ENCODE data around the gene DNAH12.
"Not testable (repeated sequence)": the region's sequence is repeated elsewhere in the genome, so short reads cannot be mapped to it uniquely, and the experiment has no call there.

DNAH12 gene

DNA sequence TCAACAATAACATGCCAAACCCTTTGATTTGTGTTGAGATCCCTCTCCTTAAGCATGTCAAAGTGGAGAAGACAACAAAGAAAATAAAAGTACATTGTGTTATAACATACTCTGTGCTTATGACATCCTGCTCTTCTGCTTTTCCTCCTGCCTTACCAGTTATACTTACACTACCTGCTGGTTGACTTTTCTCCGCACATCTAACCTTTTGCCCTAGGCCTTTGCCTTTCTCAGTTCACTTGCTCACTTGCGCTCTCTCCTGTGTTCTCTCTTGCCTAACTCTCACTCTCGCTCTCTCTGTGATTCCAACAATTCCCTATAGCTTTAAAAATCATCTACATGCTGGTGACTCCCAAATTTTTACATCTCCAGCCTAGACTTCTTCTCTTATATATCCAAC, 5.7 kb downstream of the DNAH12 start:
- no peak for DNase-seq

DNA sequence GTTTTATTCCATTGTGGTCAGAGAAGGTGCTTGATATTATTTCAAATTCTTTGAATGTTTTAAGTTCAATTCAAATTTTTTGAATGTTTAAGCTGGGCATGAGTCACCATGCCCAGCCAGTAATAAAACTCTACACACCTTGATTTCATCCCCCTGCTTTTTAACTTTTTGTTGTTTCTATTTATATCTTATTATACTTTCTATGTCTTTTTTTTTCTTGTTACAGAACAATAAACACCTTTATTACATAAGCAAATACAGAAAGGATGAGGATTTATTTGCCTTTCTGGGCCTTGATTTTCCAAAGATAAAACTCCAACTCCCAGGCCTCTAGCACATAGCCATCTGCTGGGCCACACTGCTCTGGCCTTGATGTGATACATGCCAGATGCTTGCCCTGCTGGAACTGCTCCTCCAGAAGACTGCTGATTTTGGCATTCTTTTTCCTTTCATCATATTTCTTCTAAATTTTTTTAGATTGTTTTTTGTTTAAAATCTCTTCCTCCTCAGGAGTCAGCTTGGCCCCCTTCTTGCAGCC, 14.0 kb downstream of the DNAH12 start:
- DNase-seq, result no peak

DNA sequence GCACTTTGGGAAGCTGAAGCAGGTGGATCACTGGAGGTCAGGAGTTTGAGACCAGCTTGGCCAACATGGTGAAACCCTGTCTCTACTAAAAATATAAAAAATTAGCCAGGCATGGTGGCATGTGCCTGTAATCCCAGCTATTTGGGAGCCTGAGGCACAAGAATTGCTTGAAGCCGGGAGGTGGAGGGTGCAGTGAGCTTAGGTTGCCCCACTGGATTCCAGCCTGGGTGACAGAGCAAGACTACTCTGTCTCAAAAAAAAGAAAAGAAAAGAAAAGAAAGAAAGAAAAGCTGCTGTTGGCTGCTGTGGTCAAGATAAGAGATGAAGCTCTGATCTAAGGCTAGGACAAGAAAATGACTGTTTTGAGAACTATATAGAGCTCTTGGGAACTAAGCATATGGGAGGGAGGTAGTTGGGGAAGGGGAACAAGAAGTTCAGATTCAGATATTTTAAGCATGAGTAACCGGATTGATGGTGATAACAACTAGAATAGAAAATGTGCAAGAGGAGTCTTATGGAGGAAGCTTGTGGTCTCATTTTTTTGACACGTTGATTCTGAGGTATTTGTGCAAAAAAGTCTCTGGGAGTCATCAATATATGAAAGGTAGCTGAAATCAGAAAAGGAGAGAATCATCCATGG, 25.7 kb downstream of the DNAH12 start:
- DNase-seq, result no peak

DNA sequence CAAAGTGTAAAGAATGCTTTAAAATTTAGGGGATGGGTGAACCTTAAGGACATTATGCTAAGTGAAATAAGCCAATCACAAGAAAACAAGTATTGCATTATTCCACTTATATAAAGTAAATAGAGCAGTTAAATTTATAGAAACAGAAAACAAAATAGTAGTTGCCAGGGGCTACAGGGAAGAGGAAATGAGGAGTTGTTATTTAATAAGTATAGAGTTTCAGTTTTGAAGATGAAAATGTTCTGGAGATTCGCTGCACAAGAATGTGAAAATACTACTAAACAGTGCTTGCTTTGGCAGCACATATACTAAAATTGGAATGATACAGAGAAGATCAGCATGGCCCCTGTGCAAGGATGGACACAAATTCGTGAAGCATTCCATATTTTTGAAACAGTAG, 32.0 kb downstream of the DNAH12 start:
- no peak for DNase-seq

DNA sequence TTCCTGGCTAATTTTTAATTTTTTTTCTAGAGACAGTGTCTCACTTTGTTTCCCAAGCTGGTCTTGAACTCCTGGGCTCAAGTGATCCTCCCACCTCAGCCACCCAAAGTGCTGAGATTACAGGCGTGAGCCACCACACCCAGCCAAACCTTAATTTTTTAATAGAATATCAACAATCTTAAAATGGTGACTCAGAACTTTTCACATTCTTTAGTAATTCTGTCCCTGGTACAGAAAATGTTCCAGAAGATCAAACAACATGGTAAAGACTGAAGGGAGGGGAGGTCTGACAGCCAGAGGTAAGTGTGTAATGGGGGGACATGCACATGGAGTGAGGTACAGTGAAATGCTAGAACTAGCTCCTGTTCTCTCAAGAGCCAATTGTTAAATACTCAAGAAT, 38.2 kb downstream of the DNAH12 start:
- no peak for DNase-seq

DNA sequence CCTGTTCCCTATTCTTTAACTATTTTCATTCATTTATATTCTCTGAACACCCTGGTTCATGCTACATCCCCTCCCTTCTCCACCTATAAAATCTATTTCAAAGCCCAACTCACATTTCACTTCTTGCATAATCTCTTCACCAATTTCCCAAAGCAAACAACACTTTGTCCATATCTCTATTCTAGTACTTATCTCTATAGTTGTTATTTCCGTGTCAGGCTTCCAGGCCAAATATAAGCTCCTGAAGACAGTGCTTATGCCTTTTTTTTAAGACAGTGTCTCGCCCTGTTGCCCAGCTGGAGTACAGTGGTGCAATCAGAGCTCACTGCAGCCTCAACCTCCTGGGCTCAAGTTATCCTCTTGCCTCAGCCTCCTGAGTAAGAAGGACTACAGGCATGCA, 43.6 kb downstream of the DNAH12 start:
- DNase-seq, result no peak

DNA sequence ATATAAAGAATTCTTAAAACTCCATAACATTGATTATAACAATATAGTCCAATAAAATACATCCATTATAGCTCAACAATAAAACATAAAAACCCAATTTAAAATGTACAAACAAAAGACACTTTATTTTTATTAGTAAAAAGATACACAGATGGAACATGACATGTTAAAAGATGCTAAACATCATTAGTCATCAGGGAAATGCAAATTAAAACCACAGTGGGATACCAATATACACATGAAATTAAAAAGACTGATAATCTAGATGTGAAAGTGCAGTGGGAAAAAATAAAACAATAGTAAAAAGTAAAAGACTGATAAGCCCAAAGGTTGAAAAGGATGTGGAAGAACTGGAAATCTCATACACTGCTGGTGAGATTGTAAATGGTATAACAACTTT, 46.2 kb downstream of the DNAH12 start:
- no peak for DNase-seq

DNA sequence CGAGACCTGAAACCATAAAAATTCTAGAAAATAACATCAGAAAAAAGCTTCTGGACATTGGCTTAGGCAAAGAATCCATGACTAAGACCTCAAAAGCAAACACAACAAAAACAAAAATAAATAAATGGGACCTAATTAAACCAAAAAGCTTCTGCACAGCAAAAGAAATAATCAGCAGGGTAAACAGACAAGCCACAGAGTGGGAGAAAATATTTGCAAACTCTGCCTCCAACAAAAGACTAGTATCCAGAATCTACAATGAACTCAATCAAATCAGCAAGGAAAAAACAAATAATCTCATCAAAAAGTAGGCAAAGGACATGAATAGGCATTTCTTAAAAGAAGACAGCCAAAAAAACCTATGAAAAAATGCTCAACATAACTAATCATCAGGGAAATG, 59.6 kb downstream of the DNAH12 start:
- DNase-seq, result no peak

DNA sequence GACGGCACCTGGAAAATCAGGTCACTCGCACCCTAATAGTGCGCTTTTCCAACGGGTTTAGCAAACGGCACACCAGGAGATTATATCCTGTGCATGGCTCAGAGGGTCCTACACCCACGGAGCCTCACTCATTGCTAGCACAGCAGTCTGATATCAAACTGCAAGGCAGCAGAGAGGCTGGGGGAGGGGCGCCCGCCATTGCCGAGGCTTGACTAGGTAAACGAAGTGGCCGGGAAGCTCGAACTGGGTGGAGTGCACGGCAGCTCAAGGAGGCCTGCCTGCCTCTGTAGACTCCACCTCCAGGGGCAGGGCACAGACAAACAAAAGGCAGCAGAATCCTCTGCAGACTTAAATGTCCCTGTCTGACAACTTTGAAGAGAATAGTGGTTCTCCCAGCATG, 67.0 kb downstream of the DNAH12 start:
- not testable (repeated sequence) for DNase-seq

DNA sequence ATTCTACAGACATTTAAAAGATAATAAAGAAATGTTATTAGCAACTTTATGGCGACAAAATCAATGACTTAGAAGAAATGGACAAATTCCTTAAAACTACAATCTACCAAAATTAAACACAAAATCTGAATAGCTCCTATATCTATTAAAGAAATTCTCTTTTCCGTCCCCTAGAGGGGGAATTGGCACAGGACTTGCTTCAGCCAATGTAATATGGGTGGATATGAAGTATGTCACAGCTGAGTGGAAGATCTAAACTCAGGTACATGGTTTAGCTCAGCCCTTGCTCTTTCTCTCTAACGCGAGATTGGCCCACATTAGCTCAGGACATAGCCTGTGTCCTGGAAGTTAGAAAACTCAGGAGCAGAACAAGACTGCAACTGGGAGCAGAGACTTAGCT, 79.3 kb downstream of the DNAH12 start:
- no peak for DNase-seq

DNA sequence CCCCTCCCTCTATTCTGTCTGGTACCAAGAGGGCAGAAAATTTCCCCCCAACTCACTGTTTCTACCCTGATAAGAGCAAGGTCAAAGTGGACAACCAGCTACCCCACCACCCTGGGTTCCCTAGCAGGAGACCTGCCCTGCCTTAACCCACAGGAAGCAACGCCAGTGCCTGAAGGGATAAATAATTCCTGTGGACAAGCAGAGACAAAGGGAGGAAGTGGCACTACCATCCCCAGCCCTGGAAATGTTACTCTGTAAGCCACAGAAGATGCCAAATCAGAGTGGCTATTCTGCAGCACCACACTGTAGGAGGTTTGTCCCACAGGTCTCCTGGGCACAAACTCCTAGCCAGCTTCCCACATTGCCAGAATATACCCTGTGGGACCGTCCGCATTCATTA, 80.1 kb downstream of the DNAH12 start:
- DNase-seq, result no peak

DNA sequence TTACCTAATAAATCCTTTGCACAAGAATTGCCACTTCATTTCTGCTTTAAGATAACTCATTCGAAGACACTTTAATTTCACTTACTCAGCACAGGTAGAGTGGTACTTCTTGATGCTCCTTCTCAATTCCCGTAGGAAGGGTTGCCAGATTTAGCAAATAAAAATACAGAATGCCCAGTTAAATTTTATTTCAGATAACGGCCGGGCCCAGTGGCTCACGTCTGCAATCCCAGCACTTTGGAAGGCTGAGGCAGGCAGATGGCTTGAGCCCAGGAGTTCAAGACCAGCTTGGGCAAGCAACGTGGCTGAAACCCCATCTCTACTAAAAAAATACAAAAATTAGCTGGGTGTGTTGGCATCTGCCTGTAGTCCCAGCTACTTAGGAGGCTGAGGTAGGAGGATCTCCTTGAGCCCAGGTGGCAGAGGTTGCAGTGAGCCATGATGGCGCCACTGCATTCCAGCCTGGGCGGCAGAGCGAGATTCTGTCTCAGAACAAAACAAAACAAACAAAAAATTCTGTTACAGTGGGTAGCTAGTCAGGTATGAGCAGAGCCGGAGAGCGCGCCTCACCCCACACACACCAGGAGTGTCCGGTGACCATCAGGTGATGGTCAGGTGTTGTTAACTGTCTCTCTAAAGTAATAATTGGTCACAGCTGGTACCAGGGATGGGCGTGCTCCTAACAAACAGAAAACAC, 92.8 kb downstream of the DNAH12 start:
- DNase-seq, result no peak

DNA sequence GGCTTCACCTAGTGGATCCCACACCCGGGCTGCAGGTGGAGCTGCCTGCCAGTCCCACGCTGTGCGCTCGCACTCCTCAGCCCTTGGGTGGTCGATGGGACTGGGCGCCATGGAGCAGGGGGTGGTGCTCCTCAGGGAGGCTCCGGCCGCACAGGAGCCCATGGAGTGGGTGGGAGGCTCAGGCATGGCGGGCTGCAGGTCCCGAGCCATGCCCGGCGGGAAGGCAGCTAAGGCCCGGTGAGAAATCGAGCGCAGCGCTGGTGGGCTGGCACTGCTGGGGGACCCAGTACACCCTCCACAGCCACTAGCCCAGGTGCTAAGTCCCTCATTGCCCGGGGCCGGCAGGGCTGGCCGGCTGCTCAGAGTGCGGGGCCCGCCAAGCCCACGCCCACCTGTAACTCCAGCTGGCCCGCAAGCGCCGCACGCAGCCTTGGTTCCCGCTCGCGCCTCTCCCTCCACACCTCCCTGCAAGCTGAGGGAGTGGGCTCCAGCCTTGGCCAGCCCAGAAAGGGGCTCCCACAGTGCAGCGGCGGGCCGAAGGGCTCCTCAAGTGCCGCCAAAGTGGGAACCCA, 94.8 kb downstream of the DNAH12 start:
- DNase-seq, result not testable (repeated sequence)

DNA sequence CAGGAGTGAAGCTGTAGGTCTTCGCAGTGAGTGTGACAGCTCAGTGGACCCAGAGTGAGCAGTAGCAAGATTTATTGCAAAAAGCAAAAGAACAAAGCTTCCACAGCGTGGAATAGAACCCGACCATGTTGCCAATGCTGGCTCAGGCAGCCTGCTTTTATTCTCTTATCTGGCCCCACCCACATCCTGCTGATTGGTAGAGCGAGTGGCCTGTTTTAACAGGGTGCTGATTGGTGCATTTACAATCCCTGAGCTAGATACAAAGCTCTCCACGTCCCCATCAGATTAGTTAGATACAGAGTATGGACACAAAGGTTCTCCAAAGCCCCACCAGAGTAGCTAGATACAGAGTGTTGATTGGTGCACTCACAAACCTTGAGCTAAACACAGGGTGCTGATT, 95.7 kb downstream of the DNAH12 start:
- not testable (repeated sequence) for DNase-seq

DNA sequence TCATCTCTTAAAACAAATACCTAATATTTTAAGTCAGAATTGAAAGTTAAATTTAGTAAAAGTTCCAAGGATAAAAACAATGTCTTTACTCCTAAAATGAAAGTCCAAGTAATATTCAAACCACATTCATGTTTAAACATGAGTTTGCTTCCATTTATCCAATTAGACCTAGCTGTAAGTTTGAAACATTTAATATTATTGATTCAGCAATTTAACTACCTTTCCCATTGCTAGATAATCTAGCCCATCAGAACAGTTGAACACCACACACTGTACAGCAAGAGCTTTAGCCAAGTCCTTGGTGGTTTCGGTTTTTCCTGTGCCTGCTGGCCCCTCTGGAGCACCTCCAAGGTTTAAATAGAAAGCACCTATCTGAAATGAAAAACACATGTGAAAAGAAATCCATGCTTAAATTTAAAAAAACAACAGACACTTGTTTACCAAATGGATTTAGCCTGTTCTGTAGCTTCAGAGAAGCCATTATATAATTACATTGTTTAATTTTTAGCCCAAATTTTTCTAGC, 97.8 kb downstream of the DNAH12 start:
- DNase-seq, result no peak

DNA sequence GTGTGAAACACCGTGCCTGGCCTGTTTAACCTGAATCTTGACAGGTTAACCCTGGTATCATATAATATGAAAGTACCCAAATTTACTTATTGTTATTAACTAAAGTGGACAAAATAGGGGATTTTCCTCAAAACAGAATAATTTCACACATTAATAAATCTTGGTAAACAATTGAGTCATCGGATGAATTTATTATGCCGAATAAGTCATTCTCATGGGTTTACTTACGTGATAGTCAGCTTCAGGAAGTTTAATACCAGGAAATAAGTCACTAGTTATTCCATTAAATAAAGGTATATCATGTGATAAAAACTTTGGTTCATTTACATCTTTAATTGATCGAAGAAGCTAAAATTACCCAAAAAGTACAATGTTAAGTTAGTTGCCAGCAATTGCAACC, 99.7 kb downstream of the DNAH12 start:
- DNase-seq, result no peak

DNA sequence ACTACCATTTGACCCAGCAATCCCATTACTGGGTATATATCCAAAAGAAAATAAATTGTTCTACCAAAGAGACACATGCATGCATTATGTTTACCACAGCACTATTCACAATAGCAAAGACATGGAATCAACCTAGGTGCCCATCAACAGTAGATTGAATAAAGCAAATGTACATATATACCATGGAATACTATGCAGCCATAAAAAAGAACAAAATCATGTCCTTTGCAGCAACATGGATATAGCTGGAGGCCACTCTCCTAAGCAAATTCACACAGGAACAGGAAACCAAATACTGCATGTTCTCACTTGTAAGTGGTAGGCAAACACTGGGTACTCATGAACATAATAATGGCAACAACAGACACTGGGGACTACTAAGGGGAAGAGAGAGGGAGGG, 104.0 kb downstream of the DNAH12 start:
- not testable (repeated sequence) for DNase-seq

DNA sequence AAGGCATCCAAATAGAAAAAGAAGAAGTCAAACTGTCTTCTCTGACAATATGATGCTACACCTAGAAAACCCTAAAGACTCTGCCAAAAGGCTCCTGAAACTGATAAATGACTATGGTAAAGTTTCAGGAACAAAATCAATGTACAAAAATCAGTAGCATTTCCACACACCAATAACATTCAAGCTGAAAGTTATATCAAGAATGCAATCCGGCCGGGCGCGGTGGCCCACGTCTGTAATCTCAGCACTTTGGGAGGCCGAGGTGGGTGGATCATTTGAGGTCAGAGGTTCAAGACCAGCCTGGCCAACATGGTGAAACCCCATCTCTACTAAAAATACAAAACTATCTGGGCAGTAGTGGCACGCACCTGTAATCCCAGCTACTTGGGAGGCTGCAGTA, 105.7 kb downstream of the DNAH12 start:
- DNase-seq, result peak; percentile 3

DNA sequence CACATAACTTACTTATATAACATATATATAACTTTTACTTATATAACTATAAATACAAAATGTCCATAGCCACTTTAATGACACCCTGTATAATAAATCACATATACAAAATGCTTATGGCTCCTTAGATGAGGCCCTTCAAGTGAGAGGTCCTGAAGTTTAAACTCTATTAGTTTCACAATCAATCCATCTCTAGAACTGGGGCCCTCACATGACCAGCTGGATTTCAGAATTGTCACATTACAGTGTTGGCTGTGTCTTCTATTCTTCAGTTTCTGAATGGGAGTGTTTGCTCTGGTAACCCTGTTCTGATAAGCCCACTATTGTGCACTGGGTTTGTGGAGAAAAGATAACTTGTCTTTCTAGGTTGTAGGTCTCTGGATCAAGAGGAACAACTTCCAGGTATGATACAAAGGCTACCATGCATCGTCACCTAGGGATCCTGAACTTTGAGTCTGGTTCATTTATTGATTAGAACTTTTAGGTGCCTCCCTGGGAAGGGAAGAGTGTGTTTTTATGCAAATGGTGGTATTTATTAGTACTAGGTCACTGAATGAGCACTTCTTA, 107.9 kb downstream of the DNAH12 start:
- DNase-seq, result no peak

DNA sequence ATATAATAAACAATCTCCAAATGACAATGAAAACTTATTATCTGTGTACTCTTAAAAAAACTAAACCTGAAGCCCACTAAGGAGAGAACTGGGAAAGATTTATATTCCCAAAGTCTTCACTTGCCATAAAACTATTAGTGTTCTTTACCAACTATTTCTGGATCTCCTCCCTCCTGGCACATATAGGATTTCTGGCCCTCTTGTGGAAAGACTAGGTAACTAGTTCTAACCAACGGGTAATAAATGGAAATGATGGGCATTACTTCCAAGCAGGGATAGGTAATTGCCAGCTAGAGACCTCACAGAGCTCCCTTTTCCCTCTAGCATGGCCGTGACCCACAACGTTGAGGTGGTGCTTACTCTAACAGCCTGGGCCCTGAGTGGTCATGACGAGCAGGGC, 110.1 kb downstream of the DNAH12 start:
- DNase-seq, result no peak

DNA sequence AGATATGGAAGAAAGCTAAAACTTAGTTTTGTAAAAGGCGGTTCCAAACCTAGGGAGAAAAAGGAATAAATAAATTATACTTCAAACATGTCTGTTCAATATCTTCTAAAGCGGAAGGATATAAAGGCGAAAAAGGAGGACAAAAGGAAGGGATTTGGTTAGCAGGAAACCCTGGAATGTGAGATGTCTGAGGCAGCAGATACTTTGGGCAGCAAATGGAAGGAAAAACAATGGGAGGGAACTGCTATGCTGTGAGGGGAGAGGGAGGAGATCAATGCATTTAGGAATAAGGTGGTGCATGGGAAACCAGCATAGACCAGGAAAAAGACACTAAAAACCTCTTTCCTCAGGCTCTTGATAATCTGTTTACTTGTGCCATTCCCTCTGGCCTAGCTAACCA, 120.8 kb downstream of the DNAH12 start:
- no peak for DNase-seq

DNA sequence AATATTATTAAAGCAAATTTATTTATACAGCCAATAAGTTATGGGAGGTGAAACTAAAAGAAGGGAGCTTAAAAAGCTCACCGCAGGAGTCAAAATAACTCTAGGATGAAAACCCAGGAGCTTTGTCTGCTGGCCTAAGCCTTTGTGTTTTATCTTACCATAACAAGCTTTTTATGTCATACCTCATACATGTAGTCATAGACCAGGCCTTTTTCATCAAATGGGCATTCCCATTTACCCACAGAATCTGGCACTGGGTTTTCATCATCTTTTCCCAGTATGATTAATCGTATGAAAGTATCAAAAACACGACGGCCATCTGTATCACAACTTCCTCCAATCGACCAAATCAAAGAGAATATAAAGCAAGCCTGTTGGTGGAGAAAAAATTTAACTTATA, 122.8 kb downstream of the DNAH12 start:
- no peak for DNase-seq

DNA sequence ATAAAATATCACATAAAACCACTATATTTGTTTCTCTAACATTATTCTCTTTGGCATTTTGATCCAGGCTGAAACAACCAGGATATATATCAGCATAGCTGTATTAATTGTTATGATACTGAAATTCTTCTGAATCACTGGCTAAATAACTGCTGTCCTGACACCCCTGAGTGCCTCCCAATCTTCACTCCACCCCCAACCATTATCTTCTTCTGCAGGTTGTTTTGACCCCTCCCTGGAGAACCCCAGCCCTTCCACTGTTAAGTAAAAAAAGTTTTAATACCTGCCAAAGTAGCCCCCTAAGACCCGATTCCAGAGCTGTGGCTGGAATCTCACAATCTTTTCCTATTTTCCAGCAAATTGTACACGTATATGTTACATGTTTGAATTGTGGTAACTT, 124.1 kb downstream of the DNAH12 start:
- no peak for DNase-seq

DNA sequence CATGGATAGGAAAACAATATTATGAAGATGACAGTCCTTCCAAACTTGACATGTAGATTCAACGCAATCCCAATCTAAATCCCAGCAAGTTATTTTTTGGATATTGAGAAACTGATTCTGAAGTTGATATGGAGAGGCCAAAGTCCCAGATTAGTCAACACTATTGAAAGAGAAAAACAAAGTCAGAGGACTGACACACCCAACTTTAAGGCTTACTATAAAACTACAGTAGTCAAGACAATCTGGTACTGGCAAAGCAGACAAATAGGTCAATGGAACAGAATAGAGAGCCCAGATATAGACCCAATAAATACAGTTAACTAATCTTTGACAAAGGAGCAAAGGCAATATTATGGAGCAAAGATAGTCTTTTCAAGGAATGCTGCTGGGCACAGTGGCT, 132.4 kb downstream of the DNAH12 start:
- no peak for DNase-seq

Measured in activated naive CD4-positive, alpha-beta T cell treated with Interleukin-2 at 50 U/mL for 16 hours (primary cell).